Activated CD8-positive, alpha-beta memory T cell treated with anti-CD3 and anti-CD28 coated beads for 4 hours (primary cell): ENCODE data around the gene TBC1D2B.

Experiments
- DNase-seq, 2 donors: peaks; one replicate each; pipeline ENCODE4 v3.0.0-alpha.2; 2020; ENCODE audit warnings: low read depth in 2 of 2

The TBC1D2B gene

DNA sequence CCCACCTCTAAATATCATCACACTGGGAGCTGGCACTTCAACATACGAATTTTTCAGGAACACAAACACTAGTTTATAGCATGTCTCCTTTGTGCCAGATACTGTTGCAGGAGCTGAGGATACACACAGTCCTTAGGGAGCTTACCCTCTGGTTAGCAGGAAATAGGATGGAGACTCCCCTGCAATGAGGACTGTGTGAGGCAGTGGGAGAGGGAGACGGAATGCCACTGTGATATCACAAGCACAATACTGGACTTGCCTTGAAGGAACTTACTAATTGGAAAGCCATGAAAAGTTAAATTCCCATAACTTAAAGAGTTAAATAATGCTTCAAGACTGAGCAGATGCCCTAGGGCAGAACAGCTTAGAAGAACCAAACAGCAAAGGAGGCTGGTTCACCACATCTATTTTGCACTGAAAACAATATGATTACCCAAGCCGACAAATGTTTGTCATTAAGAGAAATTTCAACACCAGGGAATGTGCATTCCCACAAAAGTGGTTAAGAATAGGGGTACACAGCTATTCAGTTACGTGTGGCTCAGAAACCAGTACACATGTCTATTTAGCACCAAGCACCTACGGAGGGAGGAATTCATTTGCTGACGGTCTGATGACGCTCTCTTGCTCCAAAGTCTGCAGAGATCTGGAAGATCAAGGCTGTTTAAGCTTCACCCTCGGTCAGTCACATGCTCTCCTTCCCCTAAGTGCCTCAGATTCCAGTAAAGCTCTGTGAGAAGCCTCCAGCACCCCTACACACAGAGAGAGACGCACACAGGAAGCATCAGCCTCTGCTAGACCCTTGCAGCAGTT is 5.2 kb downstream of the TBC1D2B start:
- peak in 1 of 2 donors; percentile 17 for DNase-seq

DNA sequence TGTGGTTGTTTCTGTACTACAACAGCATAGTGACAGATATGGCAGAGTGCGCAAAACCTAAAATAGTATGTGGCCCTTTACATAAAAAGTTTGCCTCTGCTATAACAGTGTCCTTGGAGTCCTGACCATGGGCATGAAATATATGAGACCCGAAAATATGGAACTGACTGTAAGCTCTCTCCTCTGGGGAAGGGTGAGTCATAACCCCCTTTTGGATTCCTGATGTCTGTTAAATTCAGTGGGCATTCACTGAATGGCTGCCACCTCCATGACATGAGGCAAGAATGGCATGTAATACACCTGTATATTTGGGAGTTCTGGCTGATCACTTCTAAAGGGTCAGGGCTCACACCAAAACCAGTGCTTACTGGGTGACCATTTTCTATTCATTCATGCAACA is 6.1 kb downstream of the TBC1D2B start:
- DNase-seq: no peak

DNA sequence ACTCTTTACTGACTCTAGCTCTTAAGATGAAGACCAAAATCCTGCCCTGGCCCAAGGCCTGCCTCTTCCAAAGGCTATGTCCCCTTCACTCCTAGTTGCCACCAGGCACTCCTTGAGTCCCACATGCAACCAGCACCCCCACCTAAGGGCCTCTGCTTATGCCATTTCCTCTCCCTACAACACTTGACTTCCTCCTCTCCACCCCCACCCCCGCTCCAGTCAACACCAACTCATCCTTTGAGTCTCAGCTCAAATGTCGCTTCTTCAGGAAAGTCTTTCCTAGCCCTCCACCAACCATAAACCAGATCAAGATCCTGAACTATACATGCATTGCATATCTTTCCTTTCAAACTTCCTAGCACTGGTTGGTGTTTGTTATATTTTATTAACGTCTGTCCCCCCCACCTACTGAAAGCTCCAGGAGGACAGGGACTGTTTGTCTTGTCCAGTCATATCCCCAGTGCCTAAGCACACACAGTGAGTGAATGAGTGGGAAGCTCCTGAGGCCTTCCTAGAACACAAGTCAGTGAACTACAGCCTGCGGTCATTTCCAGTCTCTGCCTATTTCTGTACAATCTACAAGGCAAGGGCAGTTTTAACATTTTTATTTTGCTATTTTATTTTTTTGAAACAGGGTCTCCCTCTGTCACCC is 7.3 kb downstream of the TBC1D2B start:
- no peak for DNase-seq

DNA sequence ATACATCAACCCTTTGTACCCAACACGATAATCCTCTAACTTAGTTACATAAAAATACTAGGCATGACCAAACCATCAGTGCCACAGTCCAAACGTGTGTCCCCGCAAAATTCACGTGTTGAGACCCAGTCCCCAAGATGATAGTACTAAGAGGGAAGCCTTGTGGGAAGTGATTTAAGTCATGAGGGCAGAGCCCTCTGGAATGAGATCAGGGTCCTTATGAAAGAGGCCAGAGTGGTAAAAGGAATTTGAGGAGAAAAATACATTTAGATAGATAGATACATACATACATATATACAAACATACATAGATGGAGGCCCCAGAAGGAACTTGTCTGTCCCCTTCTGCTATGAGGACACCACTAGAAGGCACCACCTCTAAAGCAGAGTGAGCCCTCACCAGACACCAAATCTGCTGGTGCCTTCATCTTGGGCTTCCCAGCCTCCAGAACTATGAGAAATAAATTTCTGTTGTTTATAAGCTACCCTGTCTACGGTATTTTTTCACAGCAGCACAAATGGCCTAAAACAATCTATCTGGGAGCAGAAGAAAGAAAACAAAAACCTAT is 8.0 kb downstream of the TBC1D2B start:
- no peak for DNase-seq

DNA sequence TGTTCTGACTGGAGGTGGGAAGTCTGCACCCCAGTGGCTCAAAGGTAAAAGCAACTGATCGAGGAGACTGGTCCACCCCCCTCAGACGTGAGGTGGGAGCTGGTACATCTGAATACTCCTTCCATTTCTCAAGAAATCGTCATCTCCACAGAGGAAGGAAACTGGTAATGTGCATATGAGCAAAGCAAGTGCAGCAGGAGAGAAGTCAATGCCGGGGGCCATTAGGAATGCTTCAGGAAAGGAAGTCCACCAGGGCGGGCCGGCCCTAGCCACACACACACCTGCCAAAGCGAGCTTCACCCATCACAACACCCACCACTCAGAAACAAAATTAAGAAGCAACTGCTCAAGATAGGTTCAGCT is 8.5 kb downstream of the TBC1D2B start:
- DNase-seq: no peak

DNA sequence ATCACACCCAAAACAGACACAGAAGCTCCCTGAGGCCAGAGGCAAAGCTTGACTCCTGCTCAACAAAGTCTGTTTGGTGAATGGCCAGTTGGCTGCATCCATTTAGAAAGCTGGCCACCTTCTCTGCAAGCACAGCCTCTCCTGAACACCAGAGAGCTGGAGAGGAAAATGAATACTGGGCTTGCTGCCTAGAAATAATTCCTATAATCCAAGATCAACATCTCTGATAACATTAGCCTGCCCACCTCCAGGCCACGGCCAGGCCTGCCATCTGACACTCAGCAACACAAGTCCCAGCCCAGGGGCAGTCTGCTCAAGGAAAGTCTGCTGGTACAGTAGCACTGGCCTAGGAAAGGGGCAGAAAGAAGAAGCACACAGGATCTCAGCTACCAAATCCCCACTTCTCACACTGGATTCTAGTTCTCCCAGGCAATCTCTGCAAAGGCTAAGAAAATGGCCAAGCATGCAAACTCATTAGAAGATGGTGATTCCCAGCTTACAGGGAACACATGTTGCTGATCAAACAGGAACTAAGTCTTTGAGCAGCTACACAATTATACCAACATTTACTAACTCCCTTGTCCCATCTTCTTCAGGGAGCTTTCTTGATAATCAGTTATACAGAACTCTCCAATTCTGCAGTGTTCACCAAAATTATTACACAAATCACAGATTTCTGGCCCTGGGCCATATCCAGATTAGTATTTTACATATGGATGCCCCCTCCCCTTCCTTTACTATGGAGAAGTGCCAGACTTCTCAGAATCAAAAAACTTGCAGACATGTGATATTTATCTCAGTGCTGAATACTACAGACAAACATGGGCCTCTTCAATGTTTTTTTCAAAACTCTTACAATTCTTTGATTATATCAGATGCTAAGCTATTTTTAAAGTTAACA is 9.9 kb downstream of the TBC1D2B start:
- no peak for DNase-seq

DNA sequence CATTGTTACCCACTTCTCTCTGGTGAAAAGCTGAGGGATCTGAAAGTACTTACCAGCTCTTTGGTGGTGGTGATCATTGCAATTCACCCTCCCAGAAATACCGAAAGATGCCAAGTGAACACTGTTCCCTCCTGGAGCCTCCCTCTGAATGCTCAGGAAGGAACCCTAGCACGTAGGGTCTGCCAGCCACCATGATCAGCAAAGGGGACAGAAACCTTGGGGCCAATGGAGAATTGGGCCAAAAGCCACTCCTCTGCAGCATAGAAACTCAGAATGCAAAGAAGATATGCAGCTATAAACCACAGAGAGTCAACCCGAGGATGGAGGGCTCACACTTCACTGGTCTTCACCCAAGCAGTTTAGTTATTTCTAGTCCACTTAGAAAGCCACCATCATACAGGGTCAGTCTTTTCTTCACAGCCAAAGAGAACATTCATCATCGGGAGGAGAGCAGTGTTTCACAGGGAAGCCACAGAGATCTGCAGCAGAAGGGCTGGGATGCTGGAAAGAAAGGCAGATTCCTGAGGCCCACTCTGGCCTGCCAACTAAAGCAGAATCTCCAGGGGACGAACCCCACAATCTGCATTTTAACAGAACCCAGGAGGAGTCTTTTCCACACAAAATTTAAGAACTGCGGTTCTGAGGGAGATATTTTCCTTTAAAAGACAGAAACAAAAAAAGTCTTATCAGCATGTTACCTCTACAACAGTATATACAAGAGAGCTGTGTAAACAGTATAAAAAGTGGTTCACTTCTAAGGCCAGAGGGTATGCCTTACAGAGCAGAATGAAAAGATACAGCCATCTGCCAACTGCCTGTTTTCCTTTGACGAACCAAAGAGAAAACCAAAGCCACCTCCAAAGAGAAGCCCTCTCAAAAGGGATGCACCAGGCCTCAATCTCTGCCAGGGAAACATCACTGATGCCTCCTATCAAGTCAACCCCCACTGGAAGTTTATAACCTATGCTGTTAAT is 11.3 kb downstream of the TBC1D2B start:
- no peak for DNase-seq

DNA sequence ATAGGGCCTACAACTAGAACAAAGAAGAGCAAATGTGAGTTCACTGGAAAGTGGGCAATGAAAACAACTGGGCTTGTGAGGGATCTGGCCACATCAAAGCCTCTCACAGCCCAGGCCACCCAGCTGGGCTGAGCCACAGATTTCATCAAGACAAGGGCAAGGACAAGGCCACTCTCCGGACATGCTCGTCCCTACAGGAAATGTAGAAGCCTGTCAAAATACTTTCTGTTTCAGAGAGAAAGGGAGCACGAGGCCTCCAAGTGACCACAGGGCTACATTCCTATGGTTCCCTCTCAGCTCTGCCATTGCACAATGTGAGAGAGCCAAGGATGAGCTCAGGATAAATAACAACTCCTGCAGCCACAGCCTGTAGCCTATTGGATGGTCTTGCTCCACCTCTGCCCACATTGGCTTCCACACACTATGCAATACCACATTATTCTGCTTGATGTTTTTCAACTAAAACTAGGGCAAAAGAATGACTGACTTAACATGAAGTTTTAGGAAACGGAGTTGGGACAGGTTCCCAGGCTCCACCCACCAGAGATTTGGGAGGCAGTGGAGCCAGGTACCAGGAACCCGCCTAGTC is 12.1 kb downstream of the TBC1D2B start:
- no peak for DNase-seq

DNA sequence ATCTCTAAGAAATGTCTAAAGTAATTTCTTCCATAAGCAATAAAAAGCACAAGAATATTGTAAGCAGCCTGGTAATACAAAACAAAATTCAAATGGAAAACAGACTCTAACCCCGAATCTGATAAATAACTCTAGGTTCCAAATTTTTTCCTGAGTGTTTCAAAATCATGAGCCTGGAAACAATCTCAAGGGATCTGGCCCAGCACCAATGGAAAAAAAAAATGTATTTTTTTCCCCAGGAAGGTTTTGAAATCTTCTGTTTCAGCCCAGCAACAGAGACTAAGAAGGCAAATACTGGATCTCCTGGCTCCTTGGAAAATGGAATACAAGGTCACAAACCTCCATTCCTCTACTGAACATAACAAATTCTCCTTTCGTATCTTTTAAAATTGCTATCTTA is 13.0 kb downstream of the TBC1D2B start:
- no peak for DNase-seq

DNA sequence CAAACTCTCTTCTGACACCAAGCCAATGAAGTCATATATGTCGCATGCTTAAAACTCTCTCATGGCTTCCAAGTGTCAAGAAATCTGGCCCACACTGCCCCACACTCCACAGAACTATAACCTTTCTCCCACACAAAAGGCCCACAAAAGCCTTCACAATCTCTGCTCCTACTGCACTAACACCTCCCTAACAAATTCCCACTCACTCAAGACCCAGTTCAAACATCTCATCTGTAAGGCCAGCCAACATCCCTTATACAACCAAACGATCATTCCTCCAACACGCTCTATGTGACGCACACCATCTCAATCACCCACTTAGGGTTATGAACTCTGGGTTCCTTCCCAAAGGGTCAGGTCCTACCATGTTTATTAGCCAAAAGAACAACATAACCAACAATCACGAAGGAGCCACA is 13.5 kb downstream of the TBC1D2B start:
- DNase-seq: no peak

DNA sequence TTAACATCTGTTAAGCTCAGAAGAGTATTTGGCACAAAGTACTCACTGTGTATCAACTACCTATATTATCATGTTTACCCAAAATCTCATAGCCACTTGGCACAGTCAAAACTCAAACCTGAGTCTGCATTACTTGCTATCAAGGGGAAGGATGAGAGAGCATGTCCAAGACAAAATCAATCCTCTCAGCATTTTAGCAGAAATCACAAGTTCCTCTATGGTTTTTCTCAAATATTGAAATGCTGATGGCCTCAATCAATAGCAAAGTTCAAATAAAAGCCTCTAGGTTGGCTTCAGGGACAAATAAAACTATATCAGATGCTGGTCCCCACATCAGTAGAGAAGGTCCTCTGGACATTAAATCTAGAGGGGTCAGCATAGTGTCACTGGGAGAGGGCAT is 14.3 kb downstream of the TBC1D2B start:
- no peak for DNase-seq

DNA sequence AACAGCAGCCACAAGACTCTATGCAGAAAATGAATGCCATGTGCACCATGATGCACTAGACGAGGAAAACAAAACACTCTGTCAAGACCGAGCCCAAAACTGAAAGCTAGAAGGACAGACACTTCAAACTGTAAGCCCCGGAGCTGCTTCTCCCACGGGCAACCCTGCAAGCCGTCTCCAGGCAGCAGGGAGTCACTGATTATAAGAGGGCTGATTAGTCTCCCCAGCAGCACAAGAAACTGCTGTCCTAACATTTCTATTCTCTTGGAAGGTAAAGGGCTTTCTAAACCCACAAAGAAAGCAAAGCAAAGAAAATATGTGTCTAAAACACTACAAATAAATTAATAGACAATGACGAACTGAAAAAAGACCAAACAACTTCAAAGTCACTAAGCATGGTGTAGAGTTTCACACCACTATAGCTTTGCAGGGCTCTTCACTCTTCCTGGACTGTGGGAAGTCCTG is 15.5 kb downstream of the TBC1D2B start:
- no peak for DNase-seq

DNA sequence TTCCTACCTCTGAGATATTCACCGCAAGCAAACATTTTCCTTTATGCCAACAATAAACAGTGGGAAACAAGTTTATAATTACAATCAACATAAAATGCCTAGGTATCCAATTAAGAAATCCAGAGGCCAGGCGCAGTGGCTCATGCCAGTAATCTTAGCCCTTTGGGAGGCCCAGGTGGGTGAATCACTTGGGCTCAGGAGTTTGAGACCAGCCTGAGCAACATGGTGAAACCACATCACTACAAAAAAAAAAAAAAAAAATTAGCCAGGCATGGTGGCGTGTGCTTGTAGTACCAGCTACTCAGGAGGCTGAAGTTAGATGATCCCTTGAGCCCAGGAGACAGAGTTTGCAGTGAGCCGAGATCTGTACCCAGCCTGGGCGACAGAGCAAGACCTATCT is 17.3 kb downstream of the TBC1D2B start:
- no peak for DNase-seq

DNA sequence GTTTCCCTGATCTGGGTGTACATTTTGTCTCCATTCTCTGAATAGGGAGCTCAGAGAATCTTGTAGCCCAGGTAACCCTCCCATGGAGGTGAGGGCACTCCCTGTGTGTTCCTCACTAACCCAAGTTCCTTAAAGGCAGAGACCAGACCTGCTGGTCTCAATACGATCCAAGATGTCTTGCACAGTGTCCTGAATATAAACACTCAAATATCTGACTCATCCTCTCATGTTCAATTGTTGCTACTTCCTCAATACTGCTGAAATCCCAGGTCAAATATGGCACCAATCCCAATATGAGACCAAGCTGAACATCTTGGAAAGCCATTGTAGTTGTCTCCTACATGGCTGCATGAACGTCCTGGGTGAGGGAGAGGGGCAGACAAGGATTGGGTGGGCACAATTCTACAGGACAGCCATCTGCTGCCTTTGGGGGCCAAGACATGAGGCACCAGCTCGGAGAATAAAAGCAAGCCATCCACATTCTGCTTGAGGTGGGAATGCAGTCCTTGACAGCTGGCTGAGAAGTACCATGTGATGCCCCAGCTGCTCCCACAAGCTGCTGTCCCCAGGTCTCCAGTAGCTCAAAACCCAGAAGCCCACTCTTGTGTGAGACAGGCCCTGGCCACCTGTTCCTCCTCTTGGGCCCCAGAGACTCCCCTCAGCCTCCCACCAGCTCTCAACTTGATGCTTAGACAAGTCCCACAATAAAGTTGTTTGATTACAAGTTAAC is 18.2 kb downstream of the TBC1D2B start:
- DNase-seq: no peak

DNA sequence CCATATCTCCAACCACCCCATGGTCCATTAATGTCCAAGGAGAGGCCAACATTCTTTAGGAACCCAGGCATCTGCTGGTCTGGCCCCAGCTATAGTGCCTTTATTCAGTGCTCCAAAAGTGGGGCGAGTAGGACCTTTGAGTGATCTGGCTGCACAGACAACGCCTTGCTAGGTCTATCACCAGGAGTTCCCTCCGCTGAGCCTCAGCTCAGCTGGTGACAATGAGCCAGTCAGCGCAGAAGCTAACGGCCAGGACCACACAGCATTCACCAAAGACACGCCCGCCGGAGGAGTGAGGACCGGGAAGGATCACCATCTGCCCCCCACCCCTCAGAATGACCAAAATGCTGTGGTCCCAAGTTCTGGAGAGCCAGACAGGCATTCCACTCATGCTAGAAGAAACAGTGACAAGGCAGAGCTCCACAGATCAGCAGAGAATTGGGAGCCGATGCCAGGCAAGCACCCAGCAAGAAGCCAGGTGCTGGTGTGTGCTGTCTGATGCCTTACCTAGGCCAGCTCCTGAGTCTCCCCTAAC is 19.0 kb downstream of the TBC1D2B start:
- DNase-seq: no peak

DNA sequence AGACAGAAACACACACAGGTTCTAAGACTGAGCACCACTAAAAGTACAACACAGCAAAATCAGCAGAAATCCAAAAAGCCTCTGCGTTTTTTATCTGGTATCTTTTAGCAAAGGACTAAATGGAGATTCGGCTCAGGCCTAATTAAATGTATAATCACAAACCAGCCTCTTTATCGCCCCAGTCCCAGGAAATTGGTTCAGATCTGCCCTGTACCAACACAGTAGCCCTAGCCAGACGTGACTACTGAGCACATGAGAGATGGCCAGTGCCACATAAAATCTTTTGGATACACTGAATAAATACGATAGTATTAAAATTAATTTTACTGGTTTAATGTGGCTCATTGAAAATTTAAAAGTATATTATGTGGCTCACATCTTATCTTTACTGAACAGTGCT is 19.7 kb downstream of the TBC1D2B start:
- no peak for DNase-seq

DNA sequence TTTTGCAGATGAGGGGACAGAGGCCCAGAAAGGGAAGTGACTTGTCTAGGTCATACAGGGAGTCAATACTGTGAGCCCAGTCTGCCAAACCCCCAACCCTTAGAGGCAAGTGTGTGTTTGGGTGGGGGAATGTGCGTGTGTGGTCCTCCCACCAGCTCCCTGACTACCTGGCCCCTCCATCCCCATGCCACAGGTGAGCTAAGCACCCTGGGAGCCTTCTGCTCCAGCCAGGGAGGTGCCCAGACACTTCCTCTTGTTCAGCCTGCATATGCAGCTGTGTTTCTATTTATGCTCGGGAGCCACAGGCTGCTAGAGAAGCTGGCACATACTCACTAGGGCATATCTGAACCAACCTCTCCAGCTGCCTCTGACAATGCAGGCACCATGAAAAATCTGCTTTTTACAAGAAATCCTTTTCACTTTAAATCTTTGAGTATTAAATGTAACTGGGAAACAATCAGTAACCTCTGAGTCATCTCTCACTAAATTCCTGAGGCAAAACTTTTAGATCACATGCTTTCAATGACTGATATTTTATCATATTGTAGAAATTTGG is 20.7 kb downstream of the TBC1D2B start:
- no peak for DNase-seq

DNA sequence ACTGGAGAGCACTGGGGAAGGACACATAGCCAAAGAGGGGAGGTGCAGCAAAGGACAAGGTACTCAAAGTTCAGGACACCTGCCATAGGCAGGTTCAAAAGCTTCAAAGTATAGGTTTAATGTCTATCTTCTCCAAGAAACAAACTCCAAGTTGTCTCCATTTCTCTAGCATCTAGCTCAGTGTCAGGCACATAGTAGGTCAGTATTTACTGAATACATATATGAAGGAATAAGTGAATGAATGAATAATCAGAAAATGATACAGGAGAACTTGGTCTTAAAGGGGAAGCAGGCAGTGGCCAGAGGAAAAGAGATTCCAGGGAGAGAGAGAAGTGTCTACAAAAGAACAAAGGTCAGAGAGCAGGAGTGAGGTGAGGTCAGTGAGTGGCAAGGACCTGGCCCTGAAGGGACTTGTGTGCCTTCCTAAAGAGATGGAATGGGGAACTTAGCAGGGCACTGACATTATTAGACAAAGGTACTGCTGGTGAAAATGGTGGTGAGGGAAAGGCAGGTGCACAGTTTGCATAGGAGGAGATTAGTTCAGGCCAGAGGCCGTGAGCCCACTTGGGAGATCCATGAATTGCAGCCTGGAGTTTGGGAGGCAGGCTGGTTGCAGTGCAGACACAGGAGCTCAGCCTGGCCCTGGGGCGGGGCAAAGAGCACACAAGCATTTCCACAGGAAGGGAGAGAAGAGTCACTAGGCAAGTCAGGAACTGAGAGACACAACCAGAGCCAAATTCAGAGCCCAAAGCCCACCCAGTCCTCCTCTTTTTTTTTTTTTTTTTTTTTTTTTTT is 21.4 kb downstream of the TBC1D2B start:
- no peak for DNase-seq
